HG02678 (cell line): ENCODE measurements around the gene TRABD2B.

Source experiments
- ATAC-seq: cut with Tn5 transposase; IDR thresholded peaks from one replicate; pipeline ENCODE4 v1.9.1; 2021; ENCODE audit warnings: mild to moderate bottlenecking, moderate library complexity; ENCODE audit not compliant: unreplicated experiment

Gene TRABD2B

DNA sequence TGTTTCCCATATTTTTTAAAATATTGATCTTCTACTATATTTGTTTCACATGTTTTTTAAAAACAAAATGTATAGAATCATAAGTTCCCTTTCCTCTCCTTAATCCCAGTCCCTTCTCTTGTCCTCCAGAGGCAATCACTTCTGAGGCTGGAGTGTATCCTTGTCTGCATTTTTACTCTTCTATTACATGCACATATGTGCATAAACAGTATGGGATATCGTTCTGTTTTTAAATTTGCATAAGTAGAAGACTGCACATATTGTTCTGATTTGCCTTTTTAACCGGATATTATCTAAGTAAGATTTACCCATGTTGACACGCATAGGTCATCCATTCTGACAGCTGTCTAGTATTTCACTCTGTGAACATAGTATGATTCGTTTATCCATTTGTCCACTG lies 142.0 kb downstream of the TRABD2B start:
- no peak for ATAC-seq

DNA sequence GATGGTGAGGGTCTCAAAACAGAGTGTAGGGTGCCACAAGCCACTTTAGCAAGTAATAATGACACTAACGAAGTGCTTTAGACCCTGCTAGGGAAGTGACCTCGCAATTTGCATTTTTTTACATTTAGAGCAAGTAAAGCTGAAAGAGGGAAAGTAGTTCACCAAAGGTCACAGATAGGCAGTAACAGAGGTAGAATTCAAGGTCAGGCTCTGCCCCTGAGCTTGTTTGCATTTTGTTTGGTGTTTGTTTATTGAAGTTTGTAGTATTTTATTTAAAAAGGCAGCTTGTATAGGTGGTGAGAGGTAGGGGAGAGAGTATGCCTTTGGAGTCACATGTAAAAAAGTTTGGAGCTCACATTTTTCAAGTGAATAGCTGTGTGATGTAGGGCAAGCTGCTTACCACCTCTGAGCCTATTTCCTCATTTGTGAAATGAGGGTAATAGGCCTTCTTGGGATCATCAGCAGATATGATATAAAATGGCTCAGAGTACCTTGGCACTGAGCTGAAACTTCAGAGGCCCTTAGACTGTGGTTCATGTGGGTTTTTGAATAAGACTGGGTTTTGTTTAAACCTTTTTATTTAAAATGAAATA lies 142.5 kb downstream of the TRABD2B start:
- ATAC-seq, result no peak

DNA sequence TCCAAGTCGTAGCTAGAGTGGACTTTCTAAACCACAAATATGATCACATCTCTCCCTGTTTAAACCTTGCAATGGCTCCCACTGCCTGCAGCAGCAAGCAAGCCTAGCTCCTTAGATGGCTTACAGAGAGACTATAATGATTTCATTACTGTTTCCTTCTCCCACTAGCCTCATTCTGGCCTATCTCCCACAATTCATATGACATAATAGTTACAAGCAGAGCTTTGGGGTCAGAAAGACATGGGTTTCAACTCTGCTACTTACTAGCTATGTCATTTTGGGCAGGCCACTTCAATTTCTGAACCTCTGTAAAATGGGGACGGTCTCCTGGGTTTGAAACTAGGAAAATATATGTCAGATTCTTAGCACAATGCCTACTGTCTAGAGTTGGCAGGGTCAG lies 143.3 kb downstream of the TRABD2B start:
- ATAC-seq, result no peak

DNA sequence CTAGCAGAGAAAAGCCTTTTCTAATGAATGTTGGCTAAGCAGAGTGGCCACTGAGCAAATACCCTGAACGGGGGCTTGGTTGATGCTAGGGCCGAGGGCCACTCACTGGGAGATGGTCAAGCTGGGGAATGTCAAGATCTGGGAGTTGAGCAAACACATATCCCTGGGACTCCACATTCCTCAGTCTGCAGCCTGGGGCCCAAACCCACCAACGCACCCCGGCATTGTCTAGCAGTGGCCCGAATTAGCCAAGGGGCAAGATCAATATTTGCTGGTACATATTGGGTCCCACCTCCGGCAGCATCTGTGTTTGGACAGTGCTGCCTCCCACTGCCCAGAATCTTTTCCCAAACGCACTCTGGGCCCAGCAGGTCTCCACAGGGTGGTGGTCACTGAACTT lies 144.1 kb downstream of the TRABD2B start:
- no peak for ATAC-seq

DNA sequence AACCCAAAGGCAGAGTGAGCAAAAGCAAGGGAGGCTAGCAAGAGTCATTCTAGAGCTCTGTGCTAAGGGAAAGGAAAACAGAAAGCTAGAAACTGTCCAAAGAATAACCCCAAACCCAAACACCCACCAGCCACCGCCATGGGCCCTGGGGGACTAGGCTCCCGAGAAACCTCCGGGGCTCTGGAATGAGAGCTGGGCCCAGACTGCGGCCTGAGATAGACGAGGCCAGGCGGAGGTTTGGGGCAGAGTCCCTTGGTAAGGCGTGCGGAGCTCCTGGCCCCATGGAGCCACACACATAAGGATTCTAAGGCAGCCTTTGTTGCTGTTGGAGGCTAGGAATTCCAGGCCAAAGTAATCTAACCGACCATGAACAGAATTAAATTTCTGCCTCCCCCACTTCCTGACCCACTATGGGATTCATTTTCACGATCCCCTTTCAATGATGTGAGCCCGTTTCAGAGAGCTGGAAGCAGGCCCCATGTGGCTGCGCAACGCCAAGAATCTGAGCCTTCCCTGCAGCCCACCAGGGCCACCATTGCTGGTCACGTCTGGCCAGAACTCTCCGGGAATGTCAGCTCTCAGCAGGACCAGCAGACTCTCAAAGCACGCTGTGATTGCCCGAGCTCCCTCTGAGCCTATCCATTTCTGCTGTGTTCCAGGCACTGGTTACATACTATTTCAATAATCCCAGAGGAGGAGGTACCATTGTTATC lies 145.0 kb downstream of the TRABD2B start:
- no peak for ATAC-seq

DNA sequence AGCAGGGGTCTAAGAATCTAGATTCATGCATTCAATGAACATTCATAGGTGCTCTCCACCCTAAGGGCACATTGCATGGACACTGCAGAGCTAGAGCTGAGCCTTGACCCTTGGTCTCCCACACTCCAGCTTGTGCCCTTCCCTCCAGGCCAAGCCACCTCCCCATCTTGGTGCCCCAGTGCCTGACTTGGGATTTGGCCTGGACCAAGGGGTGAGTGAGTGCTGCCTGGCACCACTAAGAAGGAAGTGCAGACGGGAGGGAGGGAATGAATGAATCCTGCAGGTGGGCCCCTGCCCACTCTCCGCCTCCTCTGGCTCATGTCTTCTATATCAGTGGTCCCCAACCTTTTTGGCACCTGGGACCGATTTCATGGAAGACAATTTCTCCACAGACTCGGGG lies 146.7 kb downstream of the TRABD2B start:
- ATAC-seq, result no peak

DNA sequence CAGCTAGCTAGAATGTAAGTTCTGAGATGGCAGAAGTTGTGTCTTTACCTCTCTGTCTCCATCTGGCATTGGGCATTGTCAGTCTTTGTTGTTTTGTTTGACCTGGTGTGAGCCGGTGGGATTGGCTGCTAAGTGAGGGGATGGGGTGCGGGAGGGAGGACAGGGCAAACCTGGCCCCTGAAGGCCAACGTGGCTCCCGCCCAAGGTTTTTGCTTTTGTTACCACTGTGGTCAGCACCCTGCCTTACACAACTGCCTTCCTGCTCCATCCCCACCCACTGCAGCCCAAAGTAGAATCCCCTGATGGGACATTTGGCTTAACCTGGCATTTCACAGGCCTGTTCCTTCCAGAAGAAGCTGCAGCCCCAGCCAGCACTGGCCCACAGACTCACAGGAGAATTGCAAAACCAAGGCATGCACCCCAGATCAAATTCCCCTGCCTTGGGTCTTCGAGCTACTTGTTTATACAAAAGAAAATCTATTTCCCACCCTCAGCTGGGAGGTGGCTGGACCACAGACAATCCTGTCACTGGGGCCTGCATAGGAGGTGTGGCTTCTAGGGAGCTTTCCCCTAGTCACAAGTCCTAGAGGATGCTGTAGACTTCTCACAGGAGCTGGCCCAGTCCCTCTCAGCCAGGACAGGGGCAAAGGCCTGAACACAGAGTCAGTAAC lies 147.5 kb downstream of the TRABD2B start:
- no peak for ATAC-seq

DNA sequence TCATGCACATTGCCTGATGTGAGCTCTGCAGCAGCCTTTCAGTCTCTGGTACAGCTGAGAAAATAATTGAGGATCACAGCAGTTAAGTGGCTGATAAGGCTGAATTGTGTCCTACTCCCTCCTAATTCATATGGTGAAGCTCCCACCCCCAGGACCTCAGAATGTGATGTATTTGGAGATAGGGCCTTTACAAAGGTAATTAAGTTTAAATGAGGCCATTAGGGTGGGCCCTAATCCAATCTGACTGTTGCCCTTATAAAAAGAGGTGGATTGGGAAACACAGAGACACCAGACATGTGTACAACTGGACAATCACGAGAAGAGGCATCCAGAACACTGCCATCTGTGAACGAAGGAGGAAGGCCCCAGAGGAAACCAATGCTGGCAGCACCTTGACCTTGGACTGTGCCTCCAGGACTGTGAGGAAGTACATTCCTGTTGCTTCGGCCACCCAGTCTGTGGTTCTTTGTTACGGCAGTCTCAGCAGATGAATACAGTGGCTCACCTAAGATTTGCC lies 148.1 kb downstream of the TRABD2B start:
- no peak for ATAC-seq

DNA sequence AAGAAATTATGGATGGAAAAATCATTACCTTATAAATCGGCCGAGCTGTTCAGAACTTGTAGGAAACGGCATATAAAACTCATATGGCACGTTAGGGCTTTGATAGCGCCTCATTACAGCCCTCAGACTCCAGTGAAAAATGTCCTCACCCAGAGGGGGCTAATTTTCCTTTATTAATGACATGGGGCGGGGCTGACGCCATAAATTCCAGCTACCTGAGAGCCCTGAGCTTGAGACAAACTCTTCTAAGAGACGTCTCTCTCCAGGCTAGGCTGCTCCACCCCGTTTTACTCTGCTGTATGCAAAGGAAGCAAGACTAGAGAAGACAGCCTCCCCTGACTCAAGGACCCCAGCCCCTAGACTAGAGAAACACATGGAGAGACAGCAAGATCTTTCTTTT lies 149.4 kb downstream of the TRABD2B start:
- no peak for ATAC-seq

DNA sequence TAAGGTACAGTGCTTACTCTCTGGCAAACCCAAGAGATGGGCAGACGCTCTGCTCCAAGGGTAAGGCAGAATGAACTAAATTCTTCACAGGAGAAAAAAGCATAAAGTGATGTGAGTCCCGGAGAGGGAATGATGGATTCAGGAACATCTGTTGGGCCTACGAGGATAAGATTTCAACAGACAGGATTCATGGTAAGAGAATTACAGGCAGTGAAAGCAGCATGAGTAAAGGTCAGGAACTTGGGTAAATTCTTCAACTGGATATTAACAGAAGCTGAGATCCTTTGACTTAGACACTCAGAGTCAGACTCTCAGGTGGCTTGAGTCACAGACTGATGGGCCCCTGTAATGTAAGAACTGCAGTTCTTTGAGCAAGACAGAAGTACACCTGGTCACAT lies 152.6 kb downstream of the TRABD2B start:
- no peak for ATAC-seq

DNA sequence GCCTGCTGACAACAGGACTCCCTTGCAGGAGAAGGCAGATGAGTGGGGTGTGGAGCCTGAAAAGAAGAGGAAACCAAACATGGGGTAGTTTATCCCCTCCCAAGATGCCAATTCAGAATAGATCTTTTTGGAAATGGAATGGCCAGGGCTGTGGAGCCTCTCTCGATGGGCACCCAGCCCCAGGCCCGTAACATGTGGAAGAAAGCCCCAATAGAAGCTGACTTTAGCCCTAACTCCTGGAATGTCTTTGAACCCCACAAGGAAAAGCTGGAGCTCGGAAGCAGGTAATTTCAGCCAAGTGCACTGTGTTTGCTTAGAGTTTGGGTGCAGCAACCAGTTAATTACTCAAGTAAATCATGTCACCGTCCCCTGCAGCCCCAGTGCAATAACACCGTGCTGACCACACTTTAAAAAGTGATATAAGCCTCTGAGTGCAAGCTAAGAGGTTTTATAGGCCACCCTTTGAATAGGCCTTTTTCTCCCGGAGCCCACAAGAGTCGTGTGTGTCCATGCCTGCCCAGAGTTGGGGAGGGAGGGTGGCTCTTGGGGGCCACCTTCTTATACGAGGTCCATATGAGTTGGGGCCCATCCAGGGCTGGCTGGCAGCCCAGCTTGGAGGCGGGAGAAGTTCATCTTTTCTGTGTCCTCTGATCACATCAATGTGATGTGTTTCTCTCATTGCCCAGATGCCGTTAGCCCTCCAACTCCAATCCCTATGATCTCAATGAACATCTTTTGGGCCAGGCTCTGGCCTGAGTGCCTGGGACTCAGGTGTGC lies 153.2 kb downstream of the TRABD2B start:
- ATAC-seq, result no peak

DNA sequence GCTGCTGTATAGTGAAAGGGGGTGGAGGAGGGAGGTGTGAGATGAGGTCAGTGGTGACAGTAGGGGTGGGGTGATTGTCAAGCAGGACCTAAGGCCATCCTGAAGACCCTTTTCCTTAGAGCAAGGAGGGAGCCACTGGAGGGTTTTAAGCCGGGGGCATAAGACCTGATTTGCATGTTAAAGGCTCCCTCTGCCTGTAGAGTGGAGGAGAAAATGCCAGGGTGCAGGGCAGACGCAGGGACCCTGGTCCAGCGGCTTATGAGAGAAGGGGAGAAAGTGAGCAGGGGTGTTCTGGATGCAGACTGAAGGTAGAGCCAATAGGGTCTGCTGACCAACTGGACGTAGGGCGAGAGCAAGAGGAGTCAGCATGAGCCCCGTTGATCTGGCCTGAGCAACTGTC lies 154.1 kb downstream of the TRABD2B start:
- no peak for ATAC-seq

DNA sequence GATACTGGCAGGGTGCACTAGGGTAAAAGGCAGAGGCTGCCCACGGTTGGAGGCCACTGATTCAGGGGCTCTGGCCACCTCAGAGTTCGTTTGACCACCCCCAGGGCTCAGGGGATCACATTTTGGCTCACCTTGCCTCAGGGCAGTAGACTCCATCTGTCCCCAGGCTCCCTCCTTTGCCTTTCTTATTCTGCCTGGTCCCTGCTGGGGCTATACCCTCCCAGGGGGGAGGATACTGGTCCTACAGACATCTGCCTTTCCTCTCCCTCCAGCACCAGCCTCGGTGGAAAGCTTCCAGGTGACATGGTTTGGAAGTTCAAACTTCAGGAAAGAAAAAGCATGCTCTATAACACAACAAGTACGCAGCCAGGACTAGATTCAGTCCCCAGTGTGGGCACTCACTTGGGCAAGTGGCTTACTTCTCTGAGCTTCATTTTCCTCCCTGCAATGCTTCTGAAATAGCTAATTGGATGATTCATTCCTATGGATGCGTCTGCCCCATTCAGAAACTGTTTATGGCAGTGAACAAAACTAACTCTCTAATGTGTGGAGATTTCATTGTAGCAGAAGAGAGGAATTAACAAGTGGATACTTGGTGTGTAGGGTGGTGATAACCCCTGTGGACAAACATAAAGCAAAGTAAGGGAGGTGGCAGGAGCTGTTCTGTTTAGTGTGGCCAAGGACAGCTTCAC lies 154.8 kb downstream of the TRABD2B start:
- no peak for ATAC-seq

DNA sequence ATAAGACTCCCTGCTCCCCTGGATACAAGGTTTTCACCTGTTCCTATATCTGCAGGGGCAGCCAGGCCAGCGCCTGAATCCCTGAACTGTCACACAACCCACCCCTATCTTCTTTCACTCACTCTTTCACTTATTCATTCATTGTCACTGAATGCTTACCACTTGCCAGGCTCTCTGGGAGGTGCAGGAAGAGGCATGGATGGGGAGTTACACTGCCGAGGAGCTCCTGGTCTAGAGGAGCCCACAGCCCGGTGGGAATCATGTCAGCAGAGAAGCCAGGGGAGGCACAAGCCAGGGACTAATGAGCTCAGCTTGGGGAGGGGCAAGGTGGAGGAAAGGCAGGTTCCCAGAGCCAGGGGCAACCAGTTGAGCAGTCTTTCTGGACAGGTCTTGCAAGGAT lies 155.8 kb downstream of the TRABD2B start:
- no peak for ATAC-seq

DNA sequence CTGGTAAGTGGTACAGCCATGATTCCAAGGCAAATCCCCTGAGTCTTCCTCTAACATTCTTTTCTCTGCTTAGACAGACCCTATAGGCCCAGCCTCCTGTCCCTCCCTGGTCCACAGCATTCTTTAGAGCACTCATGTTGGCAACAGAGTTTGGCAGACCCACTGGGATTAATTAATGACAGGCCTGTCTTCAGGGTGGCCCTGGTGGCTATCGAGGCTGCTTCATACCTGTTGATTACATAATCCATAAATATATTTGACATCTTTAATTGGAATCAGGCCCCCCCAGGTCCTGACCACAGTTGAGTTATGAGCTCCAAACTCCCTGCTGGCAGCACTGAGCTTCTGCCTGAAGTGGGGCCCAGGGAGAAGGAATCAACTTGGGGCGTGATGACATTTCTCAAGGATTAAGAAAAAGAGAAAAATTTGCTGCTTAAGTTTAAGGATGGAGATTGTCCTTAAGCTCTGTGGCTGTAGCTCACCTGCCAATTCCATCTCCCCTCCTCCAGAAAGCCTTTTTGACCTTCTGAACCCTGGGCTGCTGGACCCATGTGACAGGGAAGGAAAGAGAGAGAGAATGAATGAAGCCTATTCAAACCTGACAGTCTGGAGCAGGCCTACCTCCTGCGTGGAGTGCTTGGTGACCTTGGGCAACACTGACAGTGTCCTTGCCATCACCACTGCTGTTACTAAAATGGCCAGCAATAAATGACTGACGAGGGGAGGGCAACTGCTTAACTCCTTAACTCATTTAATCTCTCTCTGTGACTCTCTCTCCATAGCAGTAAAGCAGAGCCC lies 156.6 kb downstream of the TRABD2B start:
- no peak for ATAC-seq

DNA sequence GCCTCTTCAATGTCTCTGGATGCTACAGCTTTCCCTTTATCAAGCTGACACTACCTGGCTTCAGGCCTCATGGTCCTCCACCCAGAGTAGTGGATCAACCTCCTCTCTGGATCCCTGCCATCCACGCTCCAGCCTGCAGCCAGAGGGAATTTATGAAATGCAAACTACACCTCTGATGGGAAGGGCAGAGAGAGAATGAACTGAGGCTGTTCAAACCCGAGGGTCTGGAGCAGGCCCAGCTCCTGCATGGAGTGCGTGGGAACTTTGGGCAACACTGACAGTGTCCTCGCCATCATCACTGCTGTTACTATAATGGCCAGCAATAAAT lies 157.8 kb downstream of the TRABD2B start:
- ATAC-seq, result no peak

DNA sequence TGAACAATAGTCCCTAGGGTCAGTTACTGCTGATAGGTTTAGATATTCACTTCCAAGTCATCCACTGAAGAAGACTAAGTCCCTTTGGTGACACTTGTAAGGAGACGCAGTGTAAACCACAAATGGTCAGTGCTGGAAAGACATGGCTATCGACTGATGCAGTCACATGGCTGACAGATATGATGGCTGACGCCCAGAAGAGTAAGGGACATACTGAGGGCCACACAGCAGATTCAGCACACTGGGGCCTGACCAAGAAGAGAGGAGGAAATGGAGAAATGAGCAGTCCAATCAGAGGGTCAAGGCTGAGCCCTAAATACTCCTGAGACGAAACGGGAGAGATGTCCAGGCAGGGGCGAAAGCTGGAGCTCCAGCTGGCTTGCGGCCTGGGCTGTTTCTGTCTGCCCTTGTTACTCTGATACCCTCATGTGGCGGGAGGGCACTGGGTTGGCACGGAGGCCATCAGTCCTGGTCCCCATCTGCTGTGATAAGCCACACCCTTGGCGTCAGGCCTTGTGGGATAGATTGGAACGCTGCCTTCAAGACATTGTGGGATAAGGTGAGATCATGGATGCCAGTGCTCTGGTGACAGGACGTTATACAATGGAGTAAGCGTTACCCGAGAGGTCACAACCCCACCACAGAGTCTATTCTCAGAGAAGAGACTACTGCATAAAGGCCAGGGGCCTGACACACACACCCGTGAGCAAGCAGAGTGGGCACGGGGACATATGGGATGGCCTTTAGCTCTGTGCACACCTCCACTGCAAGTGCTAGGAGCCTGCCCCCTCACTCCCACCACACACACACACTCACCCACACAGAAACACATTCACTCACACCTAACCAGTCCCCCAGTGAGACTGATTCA lies 158.4 kb downstream of the TRABD2B start:
- no peak for ATAC-seq

DNA sequence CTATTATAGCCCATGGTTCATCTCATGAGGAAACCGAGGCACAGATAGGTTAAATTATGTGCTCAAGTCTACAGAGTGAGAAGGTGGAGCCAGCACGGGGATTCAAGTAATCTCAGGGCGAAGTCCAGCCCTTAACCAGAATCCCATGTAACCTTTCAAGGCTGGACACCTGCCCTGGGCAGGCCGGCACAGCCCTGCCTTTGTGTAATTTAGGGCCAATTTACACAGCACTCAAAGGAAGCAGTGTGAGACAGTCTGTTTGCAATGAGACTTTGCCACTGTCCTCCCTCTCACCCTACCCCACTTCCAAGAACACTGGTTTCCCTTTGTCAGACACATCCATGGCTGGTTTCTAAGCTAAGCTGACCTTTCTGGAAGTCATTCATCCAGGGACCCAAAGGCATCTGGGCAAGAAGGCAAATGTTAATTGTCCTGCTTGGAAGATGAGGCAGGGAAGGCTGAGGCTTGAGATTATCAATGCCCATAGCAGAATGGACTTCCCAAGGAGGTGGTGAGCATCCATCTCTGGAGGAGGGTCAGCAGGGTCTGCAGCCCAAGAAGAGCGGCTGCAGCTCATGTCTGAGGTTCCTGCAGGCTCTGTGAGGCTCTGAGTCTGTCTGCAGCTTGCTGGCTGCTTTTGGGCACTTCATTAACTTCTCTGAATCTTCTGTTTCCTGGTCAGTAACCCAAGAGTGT lies 159.2 kb downstream of the TRABD2B start:
- ATAC-seq, result no peak
